Activated T-cell treated with anti-CD3 and anti-CD28 coated beads, Interleukin-2, amount 50 U/mL, for 72 hours (primary cell): ENCODE results near the gene FDPS. TPM values are rescaled to one million over a fixed set of nuclear protein-coding genes. Genes with fewer than 3 reads are reported as not detected.

Experiments
- ATAC-seq, 2 donors: fragments of 150-1000 bp; cut with Tn5 transposase; replicated peaks in 1 of 2; 2 replicates each; pipeline ENCODE4 v1.10.0; 2021; ENCODE audit warnings: moderate library complexity in 2 of 2, mild to moderate bottlenecking in 1 of 2
- DNase-seq, 2 donors: peaks; one replicate each; pipeline ENCODE4 v3.0.0; 2021 to 2022; ENCODE audit warnings: mixed read lengths in 1 of 2
- H3K27ac Mint-ChIP-seq: one replicate; pipeline ENCODE4 v1.8.0; 2022; ENCODE audit warnings: mild to moderate bottlenecking, moderate library complexity, mixed read lengths
- H3K27me3 Mint-ChIP-seq: one replicate; pipeline ENCODE4 v1.8.0; 2022; ENCODE audit warnings: low read depth, mixed read lengths
- H3K36me3 Mint-ChIP-seq, 2 donors: one replicate each; pipeline ENCODE4 v1.8.0; 2022; ENCODE audit warnings: mixed read lengths in 2 of 2, mild to moderate bottlenecking in 1 of 2; ENCODE audit not compliant: insufficient read depth in 2 of 2
- H3K4me1 Mint-ChIP-seq: one replicate; pipeline ENCODE4 v1.8.0; 2022; ENCODE audit warnings: low read depth, mixed read lengths
- H3K4me3 Mint-ChIP-seq, 2 donors: one replicate each; pipeline ENCODE4 v1.8.0; 2022; ENCODE audit warnings: mild to moderate bottlenecking in 2 of 2, mixed read lengths in 2 of 2, moderate library complexity in 2 of 2
- H3K9me3 Mint-ChIP-seq, 2 donors: one replicate each; pipeline ENCODE4 v1.8.0; 2022; ENCODE audit warnings: mixed read lengths in 2 of 2
- total RNA-seq, 2 donors: library from RNA; stranded (reverse); gene quantifications; one replicate each; pipeline ENCODE4 v1.2.3, GENCODE V29; 2022

The FDPS gene
- total RNA-seq, 2 donors from 2014 or later = 182 to 184 TPM

GRCh38 chr1:155294520-155295182, 14.0 kb upstream of the FDPS start:
- peak in 1 of 2 donors; percentile 7 for ATAC-seq
- no peak for DNase-seq

GRCh38 chr1:155295183-155295941, 13.3 kb upstream of the FDPS start:
- H3K9me3 Mint-ChIP-seq = no peaks in the 10 kb centered on the region

More at GRCh38 chr1:155294520-155295182, 14.0 kb upstream of the FDPS start:
- Mint-ChIP-seq H3K4me1 (peaks cover 7% of the 10 kb centered on the region), H3K27ac (no peak overlapping the region), H3K36me3 (no peaks in the 10 kb centered on the region), H3K27me3 (peaks cover 34% of the 10 kb centered on the region), H3K9me3 (no peaks in the 10 kb centered on the region), H3K4me3 (peak overlapping the region in 1 of 2 donors; percentile 65)

DNA sequence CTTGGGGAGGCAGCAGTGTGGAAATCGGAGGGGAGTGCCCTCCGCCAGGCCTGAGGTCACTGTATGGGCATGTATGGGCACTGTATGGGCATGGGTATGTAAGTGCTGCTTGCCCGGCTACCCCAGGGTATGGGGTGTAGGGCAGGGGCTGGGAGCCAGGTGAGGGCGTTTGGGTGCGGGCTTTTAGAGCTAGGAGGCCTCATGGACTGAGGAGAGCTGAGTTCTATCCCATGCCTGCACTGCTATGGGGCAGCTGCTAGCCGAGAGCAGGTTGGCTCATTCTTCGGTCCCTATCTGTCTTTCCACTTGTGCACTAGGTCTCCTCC, 12.8 kb upstream of the FDPS start:
- ATAC-seq = no peak
- Mint-ChIP-seq H3K27ac (no peak overlapping the region), H3K4me1 (peaks cover 7% of the 10 kb centered on the region), H3K9me3 (no peaks in the 10 kb centered on the region), H3K4me3 (no peak overlapping the region), H3K27me3 (peaks cover 34% of the 10 kb centered on the region), H3K36me3 (no peaks in the 10 kb centered on the region)
- no peak for DNase-seq

More at GRCh38 chr1:155295183-155295941, 13.3 kb upstream of the FDPS start:
- H3K4me1 Mint-ChIP-seq = peaks cover 7% of the 10 kb centered on the region
- H3K4me3 Mint-ChIP-seq = no peak overlapping the region
- H3K27ac Mint-ChIP-seq = no peak overlapping the region
- ATAC-seq (peak in 1 of 2 donors; percentile 39), DNase-seq (no peak)
- H3K36me3 Mint-ChIP-seq = no peaks in the 10 kb centered on the region
- H3K27me3 Mint-ChIP-seq = peaks cover 34% of the 10 kb centered on the region

DNA sequence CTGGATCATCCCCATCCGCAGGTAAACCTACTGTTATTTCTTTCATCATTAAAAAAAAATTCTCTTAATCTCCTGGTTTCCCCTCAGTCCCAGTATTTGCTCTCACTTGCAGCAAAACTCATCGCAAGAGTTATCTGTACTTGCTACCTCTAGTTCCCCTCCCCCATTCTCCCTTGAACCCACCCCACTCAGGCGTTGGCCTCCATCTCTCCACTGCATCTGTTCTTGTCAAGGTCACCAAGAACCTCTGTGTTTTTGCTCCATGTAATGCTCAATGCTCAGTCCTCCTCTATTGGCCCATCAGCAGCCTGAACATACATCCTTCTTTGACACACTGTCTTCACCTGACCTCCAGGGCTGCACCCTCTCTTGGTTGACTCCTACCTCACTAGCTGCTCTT, 12.0 kb upstream of the FDPS start:
- H3K27me3 Mint-ChIP-seq = peaks cover 34% of the 10 kb centered on the region
- ATAC-seq (no peak), DNase-seq (no peak)
- no peaks in the 10 kb centered on the region for H3K36me3 Mint-ChIP-seq
- peaks cover 7% of the 10 kb centered on the region for H3K4me1 Mint-ChIP-seq
- H3K9me3 Mint-ChIP-seq = no peaks in the 10 kb centered on the region
- no peak overlapping the region for H3K4me3 Mint-ChIP-seq
- H3K27ac Mint-ChIP-seq = no peak overlapping the region

DNA sequence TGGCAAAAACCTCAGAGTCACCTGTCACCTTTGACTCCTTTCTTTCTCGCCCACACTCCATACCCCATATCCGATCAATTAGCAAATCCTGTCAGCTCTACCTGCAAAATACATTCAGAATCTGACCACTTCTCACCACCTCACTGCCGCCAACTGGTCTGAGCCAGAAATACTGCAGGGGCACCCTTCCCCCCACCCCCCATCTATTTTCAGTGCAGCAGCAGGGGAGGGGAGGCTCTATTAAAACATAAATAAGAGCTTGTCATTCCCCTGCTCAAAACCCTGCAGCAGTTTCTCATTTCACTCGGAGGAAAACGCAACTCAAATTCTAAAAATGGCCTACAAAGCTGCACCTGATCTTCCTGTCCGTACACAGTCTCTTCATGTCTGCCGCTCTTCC, 11.3 kb upstream of the FDPS start:
- Mint-ChIP-seq H3K4me1 (peaks cover 7% of the 10 kb centered on the region), H3K4me3 (no peak overlapping the region), H3K27ac (no peak overlapping the region), H3K27me3 (peaks cover 34% of the 10 kb centered on the region), H3K36me3 (no peaks in the 10 kb centered on the region), H3K9me3 (no peaks in the 10 kb centered on the region)
- ATAC-seq = no peak
- no peak for DNase-seq

GRCh38 chr1:155300024-155300423, 8.6 kb upstream of the FDPS start:
- no peak for ATAC-seq
- H3K4me3 Mint-ChIP-seq = no peak overlapping the region
- no peaks in the 10 kb centered on the region for H3K9me3 Mint-ChIP-seq
- H3K4me1 Mint-ChIP-seq = peaks cover under 1% of the 10 kb centered on the region
- H3K27me3 Mint-ChIP-seq = peaks cover 24% of the 10 kb centered on the region
- DNase-seq = no peak
- no peak overlapping the region for H3K27ac Mint-ChIP-seq
- H3K36me3 Mint-ChIP-seq = no peaks in the 10 kb centered on the region

DNA sequence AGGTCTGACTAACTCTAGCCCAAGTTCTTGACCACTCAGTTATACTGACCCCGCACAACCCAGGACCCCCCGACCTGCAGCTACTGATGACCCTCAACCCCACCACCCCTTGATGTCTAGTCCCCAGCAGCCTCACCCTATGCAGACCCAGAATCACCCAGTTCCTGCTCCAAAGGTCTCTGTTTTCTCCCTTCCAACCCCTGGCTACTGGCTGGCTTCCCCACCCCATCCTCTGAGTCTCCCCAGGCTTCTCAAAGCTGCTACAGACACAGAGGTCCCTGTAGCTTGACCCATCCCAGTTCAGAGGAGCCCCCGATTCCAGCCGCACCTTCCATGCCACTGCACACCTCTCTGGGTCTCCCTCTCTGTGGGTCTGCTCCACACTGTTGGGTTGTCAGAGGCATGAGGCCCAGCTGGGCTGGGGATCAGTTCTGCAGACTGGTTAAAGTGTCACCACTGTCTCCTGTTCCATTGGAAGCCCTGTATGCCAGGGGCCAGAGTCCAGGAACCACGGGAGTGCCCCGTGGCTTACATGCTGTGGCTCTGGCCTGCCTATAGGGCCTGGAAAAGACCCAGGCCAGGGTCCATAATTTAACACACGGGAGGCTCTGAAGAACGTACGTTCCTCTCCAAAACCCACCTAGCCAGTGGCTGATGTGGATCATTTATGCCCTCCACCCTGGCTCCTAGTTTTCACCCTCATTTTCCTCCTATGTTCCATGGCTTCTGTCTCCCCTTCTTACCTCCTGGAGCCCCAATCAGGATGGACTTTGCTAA, 7.9 kb upstream of the FDPS start:
- Mint-ChIP-seq H3K27me3 (peaks cover 19% of the 10 kb centered on the region), H3K4me3 (no peak overlapping the region), H3K36me3 (no peaks in the 10 kb centered on the region), H3K27ac (no peak overlapping the region), H3K4me1 (no peaks in the 10 kb centered on the region), H3K9me3 (no peaks in the 10 kb centered on the region)
- no peak for DNase-seq
- ATAC-seq = no peak

DNA sequence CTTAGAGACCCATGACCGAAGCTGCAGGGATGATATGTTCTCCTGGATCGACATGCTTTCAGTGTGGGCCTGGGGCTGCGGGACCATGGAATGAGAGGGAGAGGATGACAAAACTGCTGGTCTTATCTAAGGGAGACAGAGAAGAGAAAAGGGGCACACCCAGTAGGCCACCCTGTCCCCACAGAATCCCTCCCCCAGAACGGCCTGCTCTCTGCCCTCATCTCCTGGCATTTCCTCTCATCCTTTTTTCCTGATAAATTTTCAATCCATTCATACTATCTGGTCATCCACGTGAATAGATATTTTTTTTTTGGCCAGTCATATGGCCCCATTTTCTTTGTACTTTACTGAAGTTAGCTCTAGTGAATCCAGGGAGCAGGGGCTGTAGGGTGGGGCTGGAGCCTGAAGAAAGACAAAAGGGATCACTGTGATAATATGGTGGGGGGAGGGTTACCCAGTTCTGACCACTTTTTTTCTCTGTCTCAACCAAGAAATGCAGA, 7.3 kb upstream of the FDPS start, which contains the start of gene PKLR:
PKLR (minus strand) TSS at position 97 of the 500 bp plus-strand sequence; CDS start at position 54, 43 bp downstream.
- Mint-ChIP-seq H3K27me3 (peaks cover 12% of the 10 kb centered on the region), H3K36me3 (no peaks in the 10 kb centered on the region), H3K4me3 (no peak within 1 kb of the TSS), H3K9me3 (no peaks in the 10 kb centered on the region), H3K27ac (no peak within 1 kb of the TSS), H3K4me1 (no peaks in the 10 kb centered on the region)
- DNase-seq (no peak), ATAC-seq (no peak)

DNA sequence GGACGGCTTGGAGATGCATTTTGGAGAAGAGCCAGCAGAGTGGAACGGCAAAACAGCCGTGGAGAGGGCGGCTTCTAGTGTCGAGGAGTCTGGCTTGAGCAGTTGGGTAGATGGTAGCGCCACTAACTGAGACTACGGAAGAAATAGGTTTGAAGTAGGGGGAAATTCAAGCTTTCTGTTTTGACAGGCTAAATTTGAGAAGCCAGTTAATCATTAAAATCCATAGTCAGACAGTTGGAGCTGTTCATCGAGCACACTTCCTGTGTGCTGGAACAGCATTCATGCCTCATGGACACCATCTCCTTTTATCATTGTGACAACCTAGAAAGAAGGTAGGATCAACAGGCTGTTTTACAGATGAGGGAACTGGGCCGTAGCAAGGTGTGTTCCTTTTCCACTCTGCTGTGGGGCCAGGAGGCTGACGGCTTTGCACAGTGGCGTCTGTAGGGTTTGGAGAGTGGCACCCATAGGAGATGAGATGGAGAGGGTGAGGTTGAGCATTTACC, 4.1 kb upstream of the FDPS start:
- no peak overlapping the region for H3K4me3 Mint-ChIP-seq
- H3K27me3 Mint-ChIP-seq = no peaks in the 10 kb centered on the region
- H3K36me3 Mint-ChIP-seq = peaks cover 5 to 8% of the 10 kb centered on the region in 2 donors
- H3K27ac Mint-ChIP-seq = no peak overlapping the region
- no peaks in the 10 kb centered on the region for H3K9me3 Mint-ChIP-seq
- ATAC-seq (no peak), DNase-seq (no peak)
- H3K4me1 Mint-ChIP-seq = peaks cover 9% of the 10 kb centered on the region

DNA sequence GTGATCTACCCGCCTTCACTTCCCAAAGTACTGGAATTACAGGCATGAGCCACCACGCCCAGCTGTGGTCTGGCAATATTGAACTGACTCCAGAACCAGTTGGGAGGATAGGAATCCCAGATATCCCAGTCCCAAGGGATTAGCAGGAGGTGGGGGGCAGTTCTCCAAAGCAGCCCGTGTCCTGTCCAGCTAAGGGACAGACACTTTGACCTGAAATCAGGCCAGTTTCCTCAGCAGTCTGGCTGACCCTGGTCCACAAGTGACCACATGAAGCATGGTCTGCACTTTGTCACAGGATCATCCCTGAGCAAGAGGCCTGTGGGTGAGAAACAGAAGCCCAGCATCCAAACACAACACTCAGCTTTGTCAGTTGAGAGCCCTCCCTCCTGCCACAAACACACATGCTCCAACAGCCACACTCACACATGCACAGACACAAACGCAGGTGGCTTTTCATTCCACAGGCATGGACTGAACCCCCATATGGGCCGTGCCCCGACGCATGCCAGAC, 2.7 kb upstream of the FDPS start:
- no peak for ATAC-seq
- peaks cover 22% of the 10 kb centered on the region for H3K4me1 Mint-ChIP-seq
- no peaks in the 10 kb centered on the region for H3K9me3 Mint-ChIP-seq
- peaks cover 7 to 15% of the 10 kb centered on the region in 2 donors for H3K36me3 Mint-ChIP-seq
- no peak for DNase-seq
- H3K27ac Mint-ChIP-seq = no peak overlapping the region
- H3K27me3 Mint-ChIP-seq = no peaks in the 10 kb centered on the region
- no peak overlapping the region for H3K4me3 Mint-ChIP-seq

- Mint-ChIP-seq H3K4me1 (peaks cover 33% of the 10 kb centered on the region), H3K4me3 (peak overlapping the region; percentile 19 to 27), H3K9me3 (no peaks in the 10 kb centered on the region), H3K27ac (no peak overlapping the region), H3K36me3 (peaks cover 11 to 25% of the 10 kb centered on the region in 2 donors), H3K27me3 (no peaks in the 10 kb centered on the region)
- ATAC-seq (no peak), DNase-seq (peak in 1 of 2 donors; percentile 9)
Observed at GRCh38 chr1:155307247-155307740, 1.4 kb upstream of the FDPS start.

GRCh38 chr1:155309423-155310021, 856 bp downstream of the FDPS start:
- peak overlapping the region; percentile 97 for H3K27ac Mint-ChIP-seq
- peaks cover 17 to 32% of the 10 kb centered on the region in 2 donors for H3K36me3 Mint-ChIP-seq
- no peaks in the 10 kb centered on the region for H3K9me3 Mint-ChIP-seq
- DNase-seq (peak in 1 of 2 donors; percentile 9), ATAC-seq (no peak)
- H3K4me3 Mint-ChIP-seq = peak overlapping the region; percentile 98 to 99
- H3K27me3 Mint-ChIP-seq = no peaks in the 10 kb centered on the region
- peaks cover 39% of the 10 kb centered on the region for H3K4me1 Mint-ChIP-seq
